PC-9 (cell line): ENCODE measurements around the gene LY6G6D.
A peak's percentile ranks its signal among the peaks of the same experiment; 100 is the strongest.

Experiments
- CTCF ChIP-seq: fragments of 200-600 bp; sonication (generic); conservative IDR thresholded peaks from 2 replicates; pipeline ENCODE4 v1.6.1; 2017; ENCODE audit warnings: mixed run types, antibody characterized with exemption, mild to moderate bottlenecking, moderate library complexity
- EZH2 ChIP-seq: fragments of 200-600 bp; sonication (generic); IDR thresholded peaks from 2 replicates; pipeline ENCODE4 v1.8.0; 2017; ENCODE audit warnings: antibody characterized with exemption, low read depth

DNA sequence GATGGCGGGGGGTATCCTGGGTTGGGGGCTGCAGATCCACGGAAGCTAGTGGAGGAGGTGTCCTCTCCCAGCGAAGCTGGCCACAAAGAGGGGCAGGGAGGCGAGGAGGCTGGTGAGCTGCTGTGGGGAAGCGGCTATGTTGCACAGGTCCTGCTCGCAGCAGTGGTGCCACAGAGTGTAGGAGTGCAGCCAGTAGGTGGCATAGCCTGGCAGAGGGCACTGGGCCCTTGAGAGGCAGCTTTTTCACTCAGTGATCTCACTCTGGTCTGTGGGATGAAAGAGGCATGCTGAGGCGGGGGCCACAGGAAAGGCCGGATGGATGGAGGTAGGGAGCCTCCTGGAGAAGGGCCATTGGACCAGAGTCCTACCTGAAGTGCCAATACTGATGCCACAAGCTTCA is 2.9 kb upstream of the LY6G6D start:
- peak; percentile 33; the same call in 1 of the 2 replicates for TF ChIP-seq CTCF
- TF ChIP-seq EZH2: no peak
